ENCODE measurements around the gene CCDC59.

CCDC59 gene

GRCh38 chr12:82325540-82326336 is 32.4 kb downstream of the CCDC59 start:
- no peak for DNase-seq
- in situ Hi-C loops (cut with MboI; ENCODE audit: low pct_unique_long_range_greater_than_20kb, low sequenced_read_pairs) = loop anchor here (25.0 kb wide), 1 partner anchor 663 kb away; no protein-coding TSS in a partner anchor

DNA sequence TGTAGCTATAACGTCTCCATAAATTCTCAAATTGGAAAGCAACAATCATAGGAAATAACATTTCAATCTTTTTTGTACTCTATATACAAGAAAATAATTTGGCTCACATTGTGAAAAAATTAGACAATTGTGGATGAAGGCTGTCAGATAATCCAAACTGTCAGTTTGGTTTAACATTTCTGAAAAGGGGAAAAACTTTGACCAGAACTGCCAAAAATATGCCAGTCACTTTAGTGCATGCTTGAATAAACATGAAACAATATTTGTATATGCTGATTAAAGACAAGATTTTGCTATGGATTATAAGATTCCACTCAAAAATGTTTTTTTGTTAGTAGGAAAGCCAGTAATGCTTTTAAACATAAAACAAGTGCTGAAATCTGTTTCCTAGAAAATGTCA is 38.9 kb downstream of the CCDC59 start:
- no peak for DNase-seq
- in situ Hi-C loops (cut with MboI; ENCODE audit: low pct_unique_long_range_greater_than_20kb, low sequenced_read_pairs) = no loop called here

- in situ Hi-C loops (cut with MboI; ENCODE audit: low pct_unique_long_range_greater_than_20kb, low sequenced_read_pairs) = no loop called here
- DNase-seq = no peak
Observed at GRCh38 chr12:82314406-82314892, 43.7 kb downstream of the CCDC59 start.

Data from KBM-7 (cell line).